HG03159 (cell line): ENCODE measurements around the gene ZNF584.
A peak's percentile ranks its signal among the peaks of the same experiment; 100 is the strongest.

ENCODE experiments used
- ATAC-seq: cut with Tn5 transposase; IDR thresholded peaks from one replicate; pipeline ENCODE4 v1.9.1; 2021; ENCODE audit warnings: mild to moderate bottlenecking, moderate library complexity; ENCODE audit not compliant: unreplicated experiment

ZNF584 gene

DNA sequence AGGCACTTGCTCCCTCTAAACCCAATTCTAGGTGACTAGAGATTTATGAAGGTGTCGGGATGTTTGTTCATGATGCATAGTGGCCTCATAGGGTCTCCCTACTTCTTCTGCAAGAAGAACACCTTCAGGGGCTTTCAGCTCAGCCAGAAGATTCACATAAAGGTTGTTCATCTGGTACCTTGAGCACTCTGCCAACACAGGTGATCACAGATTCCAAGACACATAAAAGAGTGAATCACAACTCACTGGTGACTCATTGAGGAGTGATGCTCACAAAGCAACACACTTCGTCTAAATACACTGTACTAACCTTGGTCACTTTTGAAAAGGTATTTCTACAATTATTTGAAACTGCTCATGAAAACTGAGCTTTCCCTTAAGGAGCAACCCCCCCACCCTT is 51.6 kb downstream of the ZNF584 start:
- ATAC-seq: no peak

- peak; percentile 19 for ATAC-seq
These were observed 57.8 kb downstream of the ZNF584 start for GRCh38 chr19:58466089-58466759.

- ATAC-seq: peak; percentile 81
These were observed 58.5 kb downstream of the ZNF584 start, which contains the start of gene ZNF324 for GRCh38 chr19:58466760-58467589. Gene ZNF324, plus strand, starts transcription at chr19:58467080. Its CDS starts 2,106 bp downstream, at chr19:58469186.
